H1 (cell line): Measurements from ENCODE around the gene ROBO2. TPM values are rescaled to one million over a fixed set of nuclear protein-coding genes. Genes with fewer than 3 reads are reported as not detected.

Source experiments
- CTCF ChIA-PET: fragments of 300-600 bp; sonication (Branson Sonifier 250); formaldehyde crosslinking; loops from one replicate; lab custom pipeline; 2021; ENCODE audit not compliant: partially characterized antibody; lab: Charles Lee
- POLR2A ChIA-PET: fragments of 300-600 bp; sonication (Branson Sonifier 250); formaldehyde crosslinking; loops from one replicate; lab custom pipeline; 2021; ENCODE audit warnings: inconsistent platforms; ENCODE audit not compliant: partially characterized antibody; lab: Charles Lee
- DNase-seq, 2 experiments: peaks; one replicate each; pipeline versions ENCODE4 v3.0.0 to v3.0.0-alpha.2; 2010 to 2022; ENCODE audit warnings: low spot score in 2 of 2, low read depth in 1 of 2, mixed read lengths in 1 of 2
- FAIRE-seq: peaks from 2 replicates; lab custom pipeline; 2011; peaks lifted over from hg19 to GRCh38; lab: Jason Lieb, UNC
- H2AFZ ChIP-seq: 2 replicates; pipeline ENCODE4 v1.8.1; 2012; ENCODE audit warnings: low read length, inconsistent platforms
- H2AK5ac ChIP-seq: 2 replicates; pipeline ENCODE4 v1.6.1; 2013; ENCODE audit warnings: low read depth, low read length
- H2BK120ac ChIP-seq: replicated peaks from 2 replicates; pipeline ENCODE3; 2013; ENCODE audit warnings: low read depth, low read length, inconsistent platforms
- H2BK12ac ChIP-seq: 2 replicates; pipeline ENCODE4 v1.6.1; 2013; ENCODE audit warnings: low read depth, low read length
- H2BK15ac ChIP-seq: 2 replicates; pipeline ENCODE4 v1.6.1; 2013; ENCODE audit warnings: low read length
- H2BK20ac ChIP-seq: 2 replicates; pipeline ENCODE4 v1.6.1; 2013; ENCODE audit warnings: low read length
- H2BK5ac ChIP-seq: 2 replicates; pipeline ENCODE4 v1.6.1; 2013; ENCODE audit warnings: low read depth, low read length
- H3K14ac ChIP-seq: 2 replicates; pipeline ENCODE4 v1.6.1; 2013; ENCODE audit warnings: inconsistent platforms; ENCODE audit not compliant: insufficient read length
- H3K18ac ChIP-seq: 2 replicates; pipeline ENCODE4 v1.6.1; 2013; ENCODE audit warnings: low read length; ENCODE audit errors: extremely low read depth
- H3K23ac ChIP-seq: 2 replicates; pipeline ENCODE4 v1.6.1; 2013; ENCODE audit warnings: inconsistent platforms; ENCODE audit not compliant: insufficient read length
- H3K23me2 ChIP-seq: 2 replicates; pipeline ENCODE4 v1.6.1; 2013; ENCODE audit warnings: low read depth, low read length
- H3K27ac ChIP-seq: 2 replicates; pipeline ENCODE4 v1.6.1; 2011; ENCODE audit warnings: low read depth, low read length, inconsistent platforms
- H3K27me3 ChIP-seq, 4 experiments: replicated peaks in 1 of 4; 1 replicate in 1 of 4; 2 replicates in 3 of 4; pipeline versions ENCODE4 v1.6.1 to v1.8.1; 2011 to 2013; ENCODE audit warnings: low read length in 3 of 4, mild to moderate bottlenecking in 3 of 4, inconsistent platforms in 2 of 4, mixed read lengths in 2 of 4, moderate library complexity in 1 of 4; ENCODE audit not compliant: control insufficient read depth in 3 of 4, insufficient read depth in 3 of 4; ENCODE audit errors: extremely low read depth in 1 of 4
- H3K36me3 ChIP-seq, 4 experiments: 2 replicates each; pipeline versions ENCODE4 v1.6.1 to v1.8.1; 2011 to 2013; ENCODE audit warnings: mild to moderate bottlenecking in 4 of 4, low read length in 3 of 4, moderate library complexity in 2 of 4, control low read depth in 1 of 4, inconsistent platforms in 1 of 4; ENCODE audit not compliant: insufficient read depth in 4 of 4, control insufficient read depth in 2 of 4
- H3K4ac ChIP-seq: replicated peaks from 2 replicates; pipeline ENCODE3; 2013; ENCODE audit warnings: low read length, low read depth, mixed read lengths, inconsistent platforms; ENCODE audit not compliant: insufficient read length
- H3K4me1 ChIP-seq, 4 experiments: replicated peaks in 1 of 4; 1 replicate in 1 of 4; 2 replicates in 3 of 4; pipeline versions ENCODE4 v1.6.1 to v1.8.1; 2011 to 2013; ENCODE audit warnings: low read length in 3 of 4, inconsistent platforms in 2 of 4, mixed read lengths in 1 of 4; ENCODE audit not compliant: insufficient read depth in 4 of 4, control insufficient read depth in 3 of 4
- H3K4me2 ChIP-seq, 2 experiments: 2 replicates each; pipeline versions ENCODE4 v1.6.1 to v1.8.1; 2011 to 2013; ENCODE audit warnings: low read depth in 2 of 2, low read length in 2 of 2, control low read depth in 1 of 2, inconsistent platforms in 1 of 2, mild to moderate bottlenecking in 1 of 2; ENCODE audit not compliant: insufficient read depth in 1 of 2
- H3K4me3 ChIP-seq, 4 experiments: fragments of 200-600, 300-600 bp in 1 of 4; sonication (generic), shearing (Covaris generic), sonication (Bioruptor Twin) in 1 of 4; 2 replicates each; pipeline versions ENCODE4 v1.5.1 to v1.8.1; 2011 to 2016; ENCODE audit warnings: low read length in 4 of 4, low read depth in 3 of 4, control low read depth in 2 of 4, inconsistent platforms in 2 of 4, mild to moderate bottlenecking in 2 of 4, mixed read lengths in 1 of 4, moderate library complexity in 1 of 4; ENCODE audit not compliant: insufficient read depth in 2 of 4; ENCODE audit errors: extremely low read depth in 1 of 4
- H3K56ac ChIP-seq: replicated peaks from 2 replicates; pipeline ENCODE3; 2013; ENCODE audit warnings: low read depth, mild to moderate bottlenecking, mixed read lengths, low read length, inconsistent platforms; ENCODE audit not compliant: insufficient read length
- H3K79me1 ChIP-seq: 2 replicates; pipeline ENCODE4 v1.6.1; 2013; ENCODE audit warnings: low read depth, low read length, control low read depth
- H3K79me2 ChIP-seq, 2 experiments: 2 replicates each; pipeline versions ENCODE4 v1.6.1 to v1.8.1; 2012 to 2013; ENCODE audit warnings: low read length in 2 of 2, mild to moderate bottlenecking in 2 of 2, inconsistent platforms in 1 of 2; ENCODE audit not compliant: insufficient read depth in 2 of 2, control insufficient read depth in 1 of 2
- H3K9ac ChIP-seq, 4 experiments: replicated peaks in 1 of 4; 1 replicate in 1 of 4; 2 replicates in 3 of 4; pipeline versions ENCODE4 v1.6.1 to v1.8.1; 2011 to 2013; ENCODE audit warnings: low read depth in 3 of 4, low read length in 3 of 4, control low read depth in 2 of 4, mild to moderate bottlenecking in 2 of 4, moderate library complexity in 2 of 4, inconsistent platforms in 1 of 4; ENCODE audit errors: extremely low read depth in 1 of 4
- H3K9me3 ChIP-seq, 2 experiments: 2 replicates each; pipeline versions ENCODE4 v1.6.1 to v1.8.1; 2012 to 2013; ENCODE audit warnings: mild to moderate bottlenecking in 2 of 2, moderate library complexity in 2 of 2, control low read depth in 1 of 2, inconsistent platforms in 1 of 2, low read depth in 1 of 2, low read length in 1 of 2, mixed read lengths in 1 of 2; ENCODE audit not compliant: insufficient read depth in 2 of 2
- H4K20me1 ChIP-seq, 2 experiments: replicated peaks in 1 of 2; 2 replicates each; pipeline versions ENCODE3 to v1.8.1; 2011 to 2013; ENCODE audit warnings: inconsistent platforms in 2 of 2, low read length in 2 of 2, mild to moderate bottlenecking in 1 of 2; ENCODE audit not compliant: insufficient read depth in 2 of 2, control insufficient read depth in 1 of 2
- H4K5ac ChIP-seq: 2 replicates; pipeline ENCODE4 v1.6.1; 2013; ENCODE audit warnings: low read length, low read depth, mixed read lengths, inconsistent platforms; ENCODE audit not compliant: insufficient read length
- H4K8ac ChIP-seq: 2 replicates; pipeline ENCODE4 v1.8.0; 2013; ENCODE audit warnings: mild to moderate bottlenecking, moderate library complexity, low read length, inconsistent platforms; ENCODE audit not compliant: insufficient read depth; ENCODE audit errors: extremely low read depth
- H4K91ac ChIP-seq: replicated peaks from 2 replicates; pipeline ENCODE3; 2013; ENCODE audit warnings: low read length, mixed read lengths, inconsistent platforms; ENCODE audit not compliant: insufficient read length
- CBX8 ChIP-seq: fragments of 300-800, 300-1000 bp; sonication (generic); IDR thresholded peaks from 2 replicates; pipeline ENCODE4 v1.7.1; 2016; ENCODE audit warnings: low read depth, low read length, borderline replicate concordance
- CEBPB ChIP-seq: IDR thresholded peaks from 2 replicates; pipeline ENCODE4 v1.6.1; 2012; ENCODE audit warnings: low read depth, low read length
- HDAC2 ChIP-seq, 2 experiments: fragments of 300-600 bp in 1 of 2; sonication (generic) in 1 of 2; IDR thresholded peaks; 2 replicates each; pipeline ENCODE4 v1.6.1; 2011 to 2012; ENCODE audit warnings: low read depth in 2 of 2, low read length in 2 of 2, mild to moderate bottlenecking in 2 of 2, moderate library complexity in 2 of 2, borderline replicate concordance in 1 of 2, inconsistent platforms in 1 of 2
- JUND ChIP-seq: IDR thresholded peaks from 2 replicates; pipeline ENCODE4 v1.6.1; 2011; ENCODE audit warnings: mild to moderate bottlenecking, improper control_type of control experiment, low read length
- KDM5A ChIP-seq: fragments of 200-600 bp; IDR thresholded peaks from 2 replicates; pipeline ENCODE4 v1.7.1; 2012; ENCODE audit warnings: mild to moderate bottlenecking, low read length, inconsistent platforms, mixed read lengths
- POU5F1 ChIP-seq: IDR thresholded peaks from 2 replicates; pipeline ENCODE4 v1.6.1; 2011; ENCODE audit warnings: low read depth, mild to moderate bottlenecking, low read length, moderate library complexity
- RBBP5 ChIP-seq: IDR thresholded peaks from 2 replicates; pipeline ENCODE4 v1.7.1; 2012; ENCODE audit warnings: low read depth, mild to moderate bottlenecking, inconsistent platforms, low read length, moderate library complexity, borderline replicate concordance
- RFX5 ChIP-seq: IDR thresholded peaks from 2 replicates; pipeline ENCODE4 v1.6.1; 2011; ENCODE audit warnings: low read depth, low read length, improper control_type of control experiment, borderline replicate concordance
- SAP30 ChIP-seq: fragments of 300-600 bp; sonication (generic); IDR thresholded peaks from 2 replicates; pipeline ENCODE4 v1.7.1; 2012; ENCODE audit warnings: low read length, moderate library complexity, mild to moderate bottlenecking, inconsistent platforms; ENCODE audit not compliant: insufficient read depth, insufficient replicate concordance
- SP2 ChIP-seq: IDR thresholded peaks from 2 replicates; pipeline ENCODE4 v1.6.1; 2012; ENCODE audit warnings: mild to moderate bottlenecking, low read length, inconsistent platforms
- YY1 ChIP-seq: IDR thresholded peaks from 2 replicates; pipeline ENCODE4 v1.6.1; 2011; ENCODE audit warnings: low read depth, mild to moderate bottlenecking, low read length
- WGBS, 2 experiments: shearing (Covaris generic) in 1 of 2; methylation state at CpG; one replicate each; pipeline versions ENCODE4 v1.1.6 to v1.1.7; 2013 to 2015; ENCODE audit warnings: low lambda C conversion rate in 2 of 2, mixed read lengths in 2 of 2, inconsistent platforms in 1 of 2, low coverage in 1 of 2, missing lambda C conversion rate in 1 of 2; ENCODE audit not compliant: insufficient replicate concordance in 2 of 2, insufficient coverage in 1 of 2, insufficient read length in 1 of 2; ENCODE audit errors: extremely low coverage in 1 of 2, missing lambda C conversion rate in 1 of 2; 5-methylcytosine and 5-hydroxymethylcytosine counted together
- polyA plus RNA-seq, 7 experiments: library from polyadenylated mRNA; depleted of rRNA in 3 of 7; stranded (reverse) in 5 of 7; unstranded in 2 of 7; fragments of >200 nt in 5 of 7; fragments of 200-250 nt in 2 of 7; gene quantifications; 1 replicate in 5 of 7; 2 replicates in 1 of 7; 4 replicates in 1 of 7; pipeline versions ENCODE4 v1.2.1 to v1.2.3, GENCODE V29; 2011 to 2013; ENCODE audit warnings: missing spikeins in 2 of 7, mixed read lengths in 2 of 7
- total RNA-seq: library from RNA; stranded (reverse); fragmentation: NEBNext Ultra II Directional; extraction: Animal tissue kit (Norgen Biotek cat#: 25700); gene quantifications from 2 replicates; pipeline ENCODE4 v1.2.1, GENCODE V29; 2021

The ROBO2 gene
- total and polyA plus RNA-seq, 2 of the 8 experiments (the other 6 are each of a cell fraction or from before 2014, with no cell fraction given): 1.5 to 2.9 TPM

DNA sequence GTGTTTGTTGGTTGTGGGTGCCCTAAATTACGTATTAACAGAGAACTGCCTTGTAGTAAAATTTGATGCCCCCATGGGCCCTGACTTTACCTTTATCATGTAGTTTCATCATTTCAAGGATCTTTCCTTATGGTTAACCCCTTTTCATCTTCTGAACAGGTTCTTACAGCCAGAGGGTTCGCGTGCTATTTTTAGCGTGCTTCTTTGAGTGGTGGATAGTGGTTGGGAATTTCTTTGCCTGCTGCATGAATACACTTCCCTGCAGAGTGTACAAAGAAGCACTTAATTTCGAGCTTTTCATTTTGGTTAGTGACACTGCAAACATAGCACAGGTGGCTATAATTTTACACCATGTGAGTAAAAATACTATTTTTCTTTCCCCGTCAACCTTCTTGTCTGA, 231.8 kb downstream of the ROBO2 start:
- H3K4me3 ChIP-seq: no peak overlapping the region
- H3K9ac ChIP-seq: no peak overlapping the region
- H3K4me2 ChIP-seq: no peak overlapping the region
- no peak overlapping the region for H2BK5ac ChIP-seq
- H3K23ac ChIP-seq: no peak overlapping the region
- H3K79me2 ChIP-seq: no peaks in the 10 kb centered on the region
- H2AK5ac ChIP-seq: no peak overlapping the region
- no peak overlapping the region for H4K8ac ChIP-seq
- no peaks in the 10 kb centered on the region for H3K27me3 ChIP-seq
- H3K4ac ChIP-seq: no peak overlapping the region
- H2BK120ac ChIP-seq: no peak overlapping the region
- no peak overlapping the region for H2BK12ac ChIP-seq
- no peak overlapping the region for H3K56ac ChIP-seq
- no peaks in the 10 kb centered on the region for H3K9me3 ChIP-seq
- H3K18ac ChIP-seq: no peak overlapping the region
- H3K14ac ChIP-seq: no peak overlapping the region
- no peaks in the 10 kb centered on the region for H3K36me3 ChIP-seq
- no peaks in the 10 kb centered on the region for H3K79me1 ChIP-seq
- WGBS, 2 experiments: 91% methylated on average over 6 of the region's 6 CpGs; no CpG with 5 or more reads in 1 of the 2 experiments
- no peak overlapping the region for H2BK15ac ChIP-seq
- ChIA-PET POLR2A (no interaction called here), CTCF (interaction anchor here (1.2 to 1.4 kb wide), 3 partner anchors 48 to 258 kb away, joined by 3 to 4 read pairs (median 3); no protein-coding TSS in a partner anchor)
- no peak overlapping the region for H3K27ac ChIP-seq
- no peaks in the 10 kb centered on the region for H4K20me1 ChIP-seq
- H4K5ac ChIP-seq: no peak overlapping the region
- no peaks in the 10 kb centered on the region; the same call in 1 of the 2 replicates for H3K23me2 ChIP-seq
- H2BK20ac ChIP-seq: no peak overlapping the region
- FAIRE-seq (no peak), DNase-seq (no peak)
- H3K4me1 ChIP-seq: no peaks in the 10 kb centered on the region
- no peak overlapping the region for H2AFZ ChIP-seq
- no peak overlapping the region for H4K91ac ChIP-seq
- no peak for TF ChIP-seq CBX8
- no peak for TF ChIP-seq YY1
- TF ChIP-seq SAP30: no peak
- TF ChIP-seq RFX5: no peak
- no peak for TF ChIP-seq HDAC2 (IDR thresholded peaks at IDR 0.05; ENCODE audit: borderline replicate concordance in 1 of 2, low read depth in 2 of 2, low read length in 2 of 2)
- no peak for TF ChIP-seq SP2
- no peak for TF ChIP-seq RBBP5
- no peak for TF ChIP-seq POU5F1
- no peak for TF ChIP-seq JUND
- no peak for TF ChIP-seq KDM5A
- TF ChIP-seq CEBPB: no peak
